Right renal cortex interstitium (tissue), 3 donors: ENCODE measurements around the gene SLC24A3. TPM values are rescaled to one million over a fixed set of nuclear protein-coding genes. Genes with fewer than 3 reads are reported as not detected.

Source experiments
- DNase-seq, 3 donors: peaks; one replicate each; pipeline ENCODE4 v3.0.0-alpha.2; 2013; ENCODE audit warnings: low read depth in 3 of 3, low spot score in 2 of 3
- polyA plus RNA-seq, 3 donors: library from polyadenylated mRNA; unstranded; fragments of 120-200 nt; gene quantifications; one replicate each; pipeline ENCODE4 v1.2.1, GENCODE V29; 2013; ENCODE audit not compliant: insufficient read length in 3 of 3

Gene SLC24A3
- polyA plus RNA-seq, 3 donors = 3.4 to 4.2 (median 3.8) TPM

GRCh38 chr20:19566226-19566945 is 353.9 kb downstream of the SLC24A3 start:
- no peak for DNase-seq

GRCh38 chr20:19568128-19568527 is 355.7 kb downstream of the SLC24A3 start:
- DNase-seq = no peak

- no peak for DNase-seq
Observed at GRCh38 chr20:19571996-19572395, 359.6 kb downstream of the SLC24A3 start.

- DNase-seq = no peak
Observed at GRCh38 chr20:19577692-19578091, 365.2 kb downstream of the SLC24A3 start.

- DNase-seq = no peak
Observed at GRCh38 chr20:19582782-19583181, 370.3 kb downstream of the SLC24A3 start.

GRCh38 chr20:19583532-19584175 is 371.2 kb downstream of the SLC24A3 start:
- peak in 2 of 3 donors; percentile 32 to 50 for DNase-seq

GRCh38 chr20:19588241-19588640 is 375.8 kb downstream of the SLC24A3 start:
- no peak for DNase-seq

GRCh38 chr20:19588732-19589131 is 376.3 kb downstream of the SLC24A3 start:
- DNase-seq = no peak

GRCh38 chr20:19589787-19590362 is 377.4 kb downstream of the SLC24A3 start:
- DNase-seq = no peak

GRCh38 chr20:19590382-19590781 is 377.9 kb downstream of the SLC24A3 start:
- no peak for DNase-seq

GRCh38 chr20:19593762-19594161 is 381.3 kb downstream of the SLC24A3 start:
- DNase-seq = no peak

- DNase-seq = no peak
Observed at GRCh38 chr20:19594896-19595295, 382.5 kb downstream of the SLC24A3 start.

- DNase-seq = no peak
Observed at GRCh38 chr20:19598117-19598850, 385.8 kb downstream of the SLC24A3 start.

- DNase-seq = no peak
Observed at GRCh38 chr20:19599200-19599599, 386.8 kb downstream of the SLC24A3 start.

GRCh38 chr20:19600042-19600441 is 387.6 kb downstream of the SLC24A3 start:
- no peak for DNase-seq

- no peak for DNase-seq
Observed at GRCh38 chr20:19601126-19601810, 388.8 kb downstream of the SLC24A3 start.

- no peak for DNase-seq
Observed at GRCh38 chr20:19602675-19603375, 390.4 kb downstream of the SLC24A3 start.

- no peak for DNase-seq
Observed at GRCh38 chr20:19603376-19603750, 390.9 kb downstream of the SLC24A3 start.

- DNase-seq = no peak
Observed at GRCh38 chr20:19605786-19606485, 393.5 kb downstream of the SLC24A3 start.
